NCI-H1048 (cell line): Measurements from ENCODE around the gene UNC5C.

Experiments used
- DNase-seq: peaks from one replicate; lab custom pipeline; 2025; lab: John Stamatoyannopoulos, UW

Gene UNC5C

GRCh38 chr4:95267081-95267480 is 281.7 kb downstream of the UNC5C start:
- DNase-seq: no peak

GRCh38 chr4:95265814-95266740 is 282.7 kb downstream of the UNC5C start:
- DNase-seq: no peak

GRCh38 chr4:95264843-95265242 is 283.9 kb downstream of the UNC5C start:
- no peak for DNase-seq

GRCh38 chr4:95263960-95264359 is 284.8 kb downstream of the UNC5C start:
- no peak for DNase-seq

- DNase-seq: no peak
Observed at GRCh38 chr4:95263391-95263790, 285.4 kb downstream of the UNC5C start.

GRCh38 chr4:95256108-95256835 is 292.5 kb downstream of the UNC5C start:
- no peak for DNase-seq

- DNase-seq: no peak
Observed at GRCh38 chr4:95255396-95256107, 293.2 kb downstream of the UNC5C start.

GRCh38 chr4:95251568-95251967 is 297.2 kb downstream of the UNC5C start:
- DNase-seq: no peak

GRCh38 chr4:95250544-95251137 is 298.1 kb downstream of the UNC5C start:
- DNase-seq: peak; percentile 77

GRCh38 chr4:95249426-95250021 is 299.2 kb downstream of the UNC5C start:
- DNase-seq: no peak

- DNase-seq: no peak
Observed at GRCh38 chr4:95248720-95249425, 299.9 kb downstream of the UNC5C start.

GRCh38 chr4:95243892-95244291 is 304.9 kb downstream of the UNC5C start:
- no peak for DNase-seq

GRCh38 chr4:95238554-95238953 is 310.2 kb downstream of the UNC5C start:
- no peak for DNase-seq

- no peak for DNase-seq
Observed at GRCh38 chr4:95232358-95233156, 316.2 kb downstream of the UNC5C start.

- DNase-seq: no peak
Observed at GRCh38 chr4:95231681-95232080, 317.1 kb downstream of the UNC5C start.

GRCh38 chr4:95225849-95226248 is 322.9 kb downstream of the UNC5C start:
- DNase-seq: no peak

GRCh38 chr4:95224402-95224801 is 324.4 kb downstream of the UNC5C start:
- no peak for DNase-seq

- DNase-seq: no peak
Observed at GRCh38 chr4:95220205-95221175, 328.3 kb downstream of the UNC5C start.

GRCh38 chr4:95219109-95219508 is 329.7 kb downstream of the UNC5C start:
- no peak for DNase-seq
